Inflammatory macrophage treated with lipopolysaccharide for 4 hours (primary cell): Measurements from ENCODE around the gene SUSD4.

Source experiments
- DNase-seq: peaks from one replicate; pipeline ENCODE4 v3.0.0-alpha.2; 2020

SUSD4 gene

DNA sequence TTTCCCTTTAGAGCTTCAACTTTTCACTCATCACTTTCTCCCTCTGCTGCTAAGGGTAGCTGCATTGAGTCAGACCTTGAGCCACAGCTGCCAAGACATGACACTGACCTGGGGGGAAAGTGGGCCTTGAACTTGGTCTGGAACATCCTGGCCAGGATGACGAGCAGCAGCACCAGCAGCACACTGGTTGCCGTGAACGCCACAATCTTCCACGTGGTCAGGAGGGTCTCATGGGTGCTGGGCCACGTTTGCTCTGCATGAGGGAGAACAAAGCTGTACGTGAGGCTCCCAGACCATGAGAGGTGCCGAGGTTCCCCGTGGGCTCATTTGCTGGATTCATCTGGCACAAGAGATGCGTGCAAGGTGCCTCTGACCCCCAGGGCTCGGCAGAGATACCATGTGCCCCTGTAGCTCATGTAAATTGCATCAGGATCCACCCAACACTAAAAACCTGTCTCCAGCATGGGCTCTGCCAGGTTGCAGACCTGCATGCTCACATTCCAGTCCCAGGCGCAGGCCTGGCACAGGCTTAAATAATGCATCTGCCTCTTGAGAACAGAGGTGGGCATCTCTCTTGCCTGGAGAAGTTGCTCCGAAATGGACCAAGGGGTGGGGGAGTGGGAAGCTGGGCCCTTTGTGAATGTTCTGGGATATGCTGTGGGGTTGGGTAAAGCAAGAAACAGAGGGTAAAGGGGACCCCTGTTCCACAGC, 136.3 kb downstream of the SUSD4 start:
- DNase-seq: no peak

DNA sequence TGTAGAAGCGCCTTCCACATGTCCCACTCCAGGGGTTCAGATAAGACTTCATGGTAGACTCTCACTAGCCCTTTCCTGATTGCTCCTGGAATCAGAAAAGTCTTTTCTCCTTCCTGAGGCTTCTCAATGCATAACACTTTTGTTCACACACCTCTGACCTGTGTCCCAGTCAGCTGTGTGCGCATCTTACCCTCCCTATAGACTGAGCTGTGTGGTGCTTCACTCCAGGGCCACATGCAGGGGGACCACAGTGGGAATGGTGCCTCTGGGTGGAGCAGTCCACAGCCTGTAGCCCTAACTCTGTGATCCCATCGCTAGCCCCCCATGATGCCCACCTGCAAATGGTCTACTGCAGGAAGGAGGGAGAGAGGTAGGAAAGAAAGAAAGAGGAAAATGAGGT, 136.9 kb downstream of the SUSD4 start:
- no peak for DNase-seq

DNA sequence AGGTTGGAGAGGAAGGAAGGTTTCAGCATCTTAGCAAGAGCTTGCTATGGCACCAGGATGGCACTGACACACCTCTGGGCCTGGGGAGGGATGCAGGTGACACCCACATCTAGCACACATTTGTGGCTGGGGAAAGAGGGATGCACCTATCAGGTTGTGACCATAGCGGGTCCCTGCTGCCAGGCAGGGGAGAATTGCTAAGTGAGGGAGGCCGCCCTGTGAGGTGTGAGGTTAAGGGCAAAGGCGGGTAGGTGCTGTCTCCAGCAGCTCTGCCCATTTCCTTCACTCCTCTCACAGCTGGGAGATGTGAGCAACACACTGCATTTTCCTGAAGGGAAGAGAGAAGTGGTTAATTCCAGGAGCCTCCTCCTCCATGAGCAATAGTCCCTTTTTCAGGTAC, 137.7 kb downstream of the SUSD4 start:
- no peak for DNase-seq

DNA sequence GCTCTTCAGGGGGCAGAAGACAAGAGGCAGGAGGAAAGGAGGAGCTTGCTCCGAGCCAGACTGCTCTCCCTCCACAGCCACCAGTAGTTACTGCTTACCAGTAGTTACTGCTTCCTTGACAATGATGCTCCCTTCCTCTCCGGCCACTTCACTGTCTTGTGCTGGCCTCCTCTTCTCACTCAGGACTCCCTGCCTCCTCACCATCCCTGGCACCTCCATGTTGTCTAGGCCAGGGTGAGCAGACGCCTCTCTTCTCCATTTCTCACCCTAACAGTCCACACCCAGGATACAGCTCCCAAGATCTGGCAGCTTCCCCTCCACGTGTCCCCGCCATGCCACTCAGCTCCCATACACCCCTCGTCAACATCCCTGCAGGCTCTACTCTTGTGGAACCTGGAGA, 138.5 kb downstream of the SUSD4 start:
- DNase-seq: no peak

DNA sequence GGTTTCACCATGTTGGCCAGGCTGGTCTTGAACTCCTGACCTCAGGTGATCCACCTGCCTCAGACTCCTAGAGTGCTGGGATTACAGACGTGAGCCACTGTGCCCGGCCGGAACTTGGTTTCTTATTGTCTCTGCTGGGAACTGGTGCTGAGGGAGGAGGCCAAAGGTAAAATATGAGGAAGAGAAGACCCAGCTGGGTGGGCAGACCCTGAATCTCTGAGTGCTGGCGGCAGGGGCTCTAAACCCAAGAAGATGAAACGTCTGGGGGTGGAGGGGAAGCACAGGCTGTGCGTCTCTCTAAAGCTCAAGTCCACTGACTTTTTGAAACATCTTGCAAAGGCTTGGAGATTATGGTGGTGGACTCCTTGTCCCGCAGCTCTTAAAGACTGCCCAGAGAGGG, 138.9 kb downstream of the SUSD4 start:
- DNase-seq: no peak

DNA sequence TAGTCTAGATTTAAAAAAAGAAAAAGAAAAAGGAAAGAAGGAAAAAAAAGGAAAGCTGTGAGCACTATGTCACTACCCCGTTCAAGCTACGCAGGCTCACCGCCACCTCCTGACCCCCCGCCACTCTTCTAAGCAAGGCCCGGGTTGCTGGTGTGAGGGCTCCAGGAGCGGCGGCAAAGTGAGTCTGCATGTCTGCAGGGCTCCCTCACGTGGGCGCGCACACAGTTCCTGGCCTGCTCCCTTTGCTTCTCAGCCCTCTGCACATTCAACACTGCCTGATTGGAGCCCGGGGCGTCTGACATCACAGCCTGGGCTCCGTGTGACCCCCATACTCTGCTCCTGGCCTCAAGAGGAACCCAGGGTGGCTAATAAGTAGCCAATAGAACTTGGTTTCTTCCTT, 139.5 kb downstream of the SUSD4 start:
- DNase-seq: no peak

DNA sequence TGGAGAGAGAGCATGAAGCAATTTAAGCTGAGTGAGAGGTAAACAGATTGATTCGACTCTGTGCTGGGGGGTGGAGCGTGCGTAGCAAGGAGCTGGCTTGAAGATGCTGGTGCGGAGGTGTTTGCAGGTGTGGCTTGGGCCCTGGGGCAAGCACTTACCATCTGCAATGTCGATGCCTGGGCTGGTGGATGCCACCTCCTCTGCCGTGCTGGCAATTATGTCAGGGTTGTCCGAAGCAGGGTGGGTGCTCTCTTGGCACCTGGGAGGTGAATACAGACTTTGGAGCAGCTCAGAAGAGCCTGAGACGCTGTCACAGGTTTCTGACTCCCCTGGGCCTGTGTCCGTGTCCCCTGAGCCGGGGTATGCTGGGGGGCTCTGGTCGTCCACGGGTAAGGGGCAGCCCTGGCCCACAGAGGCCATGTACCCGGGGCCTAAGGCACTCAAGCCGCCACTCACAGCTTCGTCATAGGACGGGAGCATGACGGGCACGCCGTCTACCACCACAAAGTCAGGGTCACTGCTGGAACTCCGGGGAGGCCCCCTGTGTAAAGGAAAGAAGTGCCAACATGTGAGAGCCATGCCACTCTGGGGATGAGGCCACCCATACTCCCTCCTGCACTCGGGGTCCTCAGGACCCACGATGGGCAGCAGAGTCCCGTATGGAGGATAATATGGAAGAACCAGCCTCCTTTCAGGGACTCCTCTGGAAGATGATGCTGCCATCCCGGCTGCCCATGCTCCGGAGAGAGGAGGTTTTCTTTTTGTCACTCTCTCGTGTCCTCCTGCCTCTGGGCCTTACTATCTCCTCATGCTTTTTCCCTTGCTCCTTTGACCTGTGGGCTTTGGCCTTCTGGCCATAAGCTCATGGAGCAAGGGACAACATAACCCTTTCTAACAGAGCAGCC, 140.6 kb downstream of the SUSD4 start:
- no peak for DNase-seq

DNA sequence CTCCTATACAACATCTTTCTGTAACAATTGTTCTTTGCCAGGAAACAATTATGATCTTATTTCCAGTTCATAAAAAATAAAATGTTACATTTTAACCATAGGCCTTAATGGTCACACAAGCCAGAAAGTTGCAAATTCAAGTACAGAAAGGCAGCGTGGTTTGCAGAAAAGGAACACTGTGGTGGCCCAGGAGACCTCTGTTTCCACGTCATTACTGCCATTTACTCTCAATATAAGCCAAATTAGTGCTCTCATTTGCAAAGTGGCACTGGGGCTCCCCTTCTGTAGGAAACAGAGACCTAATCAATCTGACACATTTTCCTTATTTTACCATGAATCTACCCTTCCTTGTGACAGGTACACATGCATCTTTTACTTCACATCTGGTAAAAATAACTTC, 141.6 kb downstream of the SUSD4 start:
- no peak for DNase-seq

DNA sequence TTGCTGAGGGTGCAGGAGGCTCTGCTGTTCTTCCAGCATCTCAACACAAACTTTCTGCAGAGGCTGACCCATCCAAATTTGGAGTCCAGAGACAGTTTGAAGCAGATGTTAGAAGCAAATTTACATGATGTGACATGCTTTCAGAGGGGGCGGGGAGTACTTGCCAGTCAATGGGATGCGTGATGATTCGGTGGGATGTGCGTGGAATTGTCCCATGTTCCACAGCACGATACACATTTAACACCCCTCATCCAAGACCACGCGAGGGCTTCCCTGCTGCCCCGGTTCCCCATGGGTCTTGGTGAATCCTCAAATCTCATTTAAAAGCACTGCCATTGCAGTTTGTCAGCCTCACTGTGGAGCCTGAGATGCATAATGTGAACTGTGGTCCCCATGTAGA, 142.3 kb downstream of the SUSD4 start:
- no peak for DNase-seq

DNA sequence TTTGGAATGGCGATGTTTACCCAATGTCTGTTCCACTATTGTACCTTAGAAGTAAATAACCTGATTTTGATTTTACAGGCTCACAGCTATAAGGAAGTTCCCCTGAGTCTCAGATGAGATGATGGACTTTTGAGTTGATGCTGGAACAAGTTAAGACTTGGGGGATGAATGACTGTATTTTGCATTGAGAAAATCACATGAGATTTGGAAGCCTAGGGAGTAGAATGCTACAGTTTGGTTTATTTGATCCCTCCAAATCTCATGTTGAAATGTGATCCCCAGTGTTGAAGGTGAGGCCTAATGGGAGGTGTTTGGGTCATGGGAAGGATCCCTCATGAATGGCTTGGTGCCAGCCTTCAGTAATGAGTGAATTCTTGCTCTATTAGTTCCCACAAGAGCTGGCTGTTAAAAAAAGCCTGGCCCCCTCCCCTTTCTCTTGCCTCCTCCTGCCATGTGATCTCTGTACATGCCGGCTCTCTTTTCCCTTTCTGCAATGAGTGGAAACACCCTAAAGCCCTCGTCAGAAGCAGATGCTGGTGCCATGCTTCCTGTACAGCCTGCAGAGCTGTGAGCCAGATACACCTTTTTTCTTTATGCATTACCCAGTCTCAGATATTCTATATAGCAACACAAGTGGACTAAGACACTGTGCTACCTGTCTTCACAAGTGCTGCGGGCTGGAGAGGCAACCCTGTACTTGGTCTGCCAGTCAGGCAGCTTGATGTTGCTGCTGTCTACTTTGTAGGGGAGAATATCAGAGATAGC, 143.9 kb downstream of the SUSD4 start:
- DNase-seq: no peak

DNA sequence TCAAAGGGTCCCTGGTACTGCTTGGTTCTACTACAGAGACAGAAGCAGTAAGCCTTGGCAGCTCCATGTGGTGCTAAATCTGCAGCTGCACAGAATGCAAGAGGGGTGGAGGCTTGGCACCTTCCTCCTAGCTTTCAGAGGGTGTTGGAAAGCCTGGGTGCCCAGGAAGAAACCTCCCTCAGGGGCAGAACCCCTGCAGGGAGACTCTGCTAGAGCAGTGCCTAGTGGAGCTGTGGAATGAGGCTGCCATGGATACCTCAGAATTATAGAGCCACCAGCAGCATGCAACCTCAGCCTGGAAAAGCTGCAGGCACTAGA, 144.7 kb downstream of the SUSD4 start:
- DNase-seq: no peak

DNA sequence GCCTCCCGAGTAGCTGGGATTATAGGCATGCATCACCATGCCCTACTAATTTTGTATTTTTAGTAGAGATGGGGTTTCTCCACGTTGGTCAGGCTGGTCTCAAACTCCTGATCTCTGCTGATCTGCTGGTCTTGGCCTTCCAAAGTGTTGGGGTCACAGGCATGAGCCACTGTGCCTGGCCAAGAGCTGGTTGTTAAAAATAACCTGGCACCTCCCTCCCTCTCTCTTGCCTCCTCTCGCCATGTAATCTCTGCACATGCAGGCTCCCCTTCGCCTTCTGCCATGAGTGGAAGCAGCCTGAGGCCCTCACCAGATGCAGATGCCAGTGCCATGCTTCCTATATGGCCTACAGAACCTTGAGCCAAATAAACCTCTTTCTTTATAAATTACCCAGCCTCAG, 146.2 kb downstream of the SUSD4 start:
- no peak for DNase-seq

DNA sequence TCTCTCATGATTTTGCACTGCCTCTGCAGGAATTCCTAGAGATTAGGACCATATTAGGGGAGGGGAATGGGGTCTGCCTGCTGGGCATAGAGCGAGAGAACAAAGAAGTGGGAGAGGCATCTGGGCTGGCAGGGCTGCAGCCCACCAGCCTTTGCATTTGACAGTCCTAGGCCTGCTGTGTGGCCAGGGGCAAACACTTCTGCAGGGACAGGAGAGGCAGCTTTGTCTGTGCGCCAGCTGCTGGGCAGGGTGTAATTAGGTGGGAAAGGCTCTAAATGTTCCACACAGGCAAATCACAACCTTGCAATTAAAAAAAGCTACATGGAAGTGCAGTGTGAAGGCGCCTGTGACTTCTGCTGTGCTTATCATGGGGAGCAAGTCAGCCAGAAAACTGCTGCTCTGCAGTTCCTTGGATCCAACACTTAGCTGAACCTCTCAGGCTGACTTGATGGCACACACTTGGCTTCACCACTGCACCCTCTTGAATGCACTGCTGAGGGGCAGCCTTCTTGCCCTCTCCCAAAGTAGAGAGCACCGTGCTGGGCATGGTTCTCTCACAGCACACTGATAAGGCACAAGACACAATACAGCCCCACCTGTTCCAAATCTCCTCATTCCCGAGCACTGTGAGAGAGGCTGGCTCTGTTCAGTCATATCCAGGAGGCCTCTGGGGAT, 147.3 kb downstream of the SUSD4 start:
- DNase-seq: no peak

DNA sequence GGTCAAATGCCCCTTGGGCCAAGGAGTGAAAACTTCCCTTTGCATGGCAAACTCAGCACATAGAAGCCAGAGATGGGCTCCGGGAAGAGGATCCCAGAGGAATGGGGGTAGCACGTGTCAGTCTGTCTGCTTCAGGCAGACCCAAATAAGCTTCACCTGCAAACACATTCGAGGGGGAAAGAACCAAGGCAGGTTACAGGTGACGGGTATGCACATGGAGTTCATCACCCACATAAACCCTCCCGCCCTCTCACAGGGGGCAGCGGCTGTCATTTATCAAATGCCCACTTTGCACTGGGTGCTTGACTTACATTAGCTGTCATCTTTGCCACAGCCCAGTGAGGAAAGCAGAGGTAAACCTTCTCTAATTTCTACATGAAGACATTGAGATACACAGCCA, 147.9 kb downstream of the SUSD4 start:
- no peak for DNase-seq

DNA sequence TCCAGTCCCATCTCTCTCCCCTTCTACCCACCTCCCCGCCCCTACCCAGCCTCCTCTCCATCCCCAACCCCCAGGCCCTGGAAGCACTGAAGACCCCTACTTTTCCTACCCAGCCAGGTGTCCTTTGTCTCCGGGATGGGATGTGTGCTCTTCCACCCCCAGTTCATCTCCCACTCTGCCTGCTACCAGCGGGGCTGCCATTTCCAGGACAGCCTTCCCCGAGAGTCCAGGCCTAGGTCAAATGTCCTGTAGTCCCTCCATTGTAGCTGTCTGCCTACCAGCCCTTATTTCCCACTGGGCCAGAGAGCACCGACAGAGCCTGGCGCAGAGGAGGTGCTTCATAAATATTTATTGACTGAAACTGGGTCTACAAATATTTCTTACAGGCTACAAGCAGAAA, 148.9 kb downstream of the SUSD4 start:
- DNase-seq: no peak

DNA sequence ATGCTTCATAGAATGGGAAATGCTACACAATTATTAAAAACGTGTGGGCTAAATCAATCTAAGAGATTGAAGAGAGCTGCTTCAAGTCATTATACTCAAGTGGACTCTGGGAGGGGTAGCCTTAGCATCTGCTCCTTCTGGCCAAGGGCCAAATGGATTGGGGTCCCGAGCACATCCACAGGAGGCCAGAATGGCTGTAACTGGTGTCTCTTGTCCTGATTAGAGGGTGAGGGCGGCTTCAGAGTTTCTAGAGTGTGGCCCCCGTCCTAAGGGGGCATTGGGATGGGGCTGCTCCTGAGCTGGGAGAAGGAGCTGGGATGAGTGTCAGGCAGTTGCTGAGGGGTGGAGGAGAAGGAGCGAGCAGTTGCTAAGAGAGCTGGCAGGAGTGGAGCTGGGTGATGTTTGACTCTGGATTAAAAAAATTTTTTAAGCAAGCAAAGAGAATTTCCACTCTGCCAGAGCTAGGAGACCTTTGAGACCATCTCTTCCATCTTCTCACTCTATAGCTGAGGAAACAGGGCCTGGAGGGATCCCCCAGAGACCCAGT, 149.6 kb downstream of the SUSD4 start:
- no peak for DNase-seq

DNA sequence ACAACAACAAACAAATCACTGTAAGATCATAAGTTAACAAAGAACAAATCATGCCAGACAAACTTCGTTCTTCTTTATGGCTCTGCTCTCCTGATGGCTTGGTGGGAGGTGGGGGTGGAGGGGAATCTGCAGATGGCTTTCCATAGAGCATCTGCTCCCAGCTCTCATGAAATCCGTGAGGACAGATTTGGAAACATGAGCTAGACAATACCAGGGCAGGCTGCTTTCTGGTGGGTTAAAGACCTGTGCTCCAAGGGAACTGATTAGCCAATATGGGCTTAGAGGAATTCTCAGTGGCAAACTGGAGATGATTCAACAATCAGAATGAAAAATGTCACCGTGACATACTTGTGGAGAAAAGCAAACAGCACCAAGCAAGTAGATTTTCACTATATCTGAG, 151.5 kb downstream of the SUSD4 start:
- no peak for DNase-seq

DNA sequence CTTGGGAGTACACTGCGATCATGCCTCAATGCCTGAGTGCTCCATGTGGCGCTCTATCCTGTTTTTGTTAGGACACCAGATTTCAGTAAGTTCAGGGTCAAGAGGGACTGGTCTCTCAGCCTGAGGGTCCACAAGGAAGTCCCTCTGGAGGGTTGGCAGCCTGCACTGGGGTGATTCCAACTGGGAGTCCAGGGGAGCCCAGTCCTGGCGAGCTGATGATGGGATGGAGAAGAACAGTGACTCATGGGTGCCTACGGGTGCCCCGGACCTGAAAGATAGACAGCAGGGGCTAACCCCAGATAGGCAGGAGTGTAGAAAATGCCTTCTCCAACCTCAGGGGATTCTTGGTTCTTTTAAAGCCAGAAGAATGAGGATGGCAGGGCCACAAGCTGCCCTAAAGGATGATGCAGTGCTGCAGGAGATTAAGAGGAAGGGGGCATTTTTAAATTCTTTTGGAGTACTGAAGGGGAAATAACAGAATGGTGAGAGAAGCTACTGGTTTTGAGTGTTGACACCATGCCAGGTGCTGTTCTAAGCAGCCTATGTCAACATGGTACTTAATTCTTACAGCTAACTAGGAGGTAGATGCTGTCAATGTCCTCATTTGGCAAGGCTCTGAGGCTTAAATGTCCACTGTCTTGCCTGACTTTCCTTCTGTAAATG, 152.5 kb downstream of the SUSD4 start:
- no peak for DNase-seq

DNA sequence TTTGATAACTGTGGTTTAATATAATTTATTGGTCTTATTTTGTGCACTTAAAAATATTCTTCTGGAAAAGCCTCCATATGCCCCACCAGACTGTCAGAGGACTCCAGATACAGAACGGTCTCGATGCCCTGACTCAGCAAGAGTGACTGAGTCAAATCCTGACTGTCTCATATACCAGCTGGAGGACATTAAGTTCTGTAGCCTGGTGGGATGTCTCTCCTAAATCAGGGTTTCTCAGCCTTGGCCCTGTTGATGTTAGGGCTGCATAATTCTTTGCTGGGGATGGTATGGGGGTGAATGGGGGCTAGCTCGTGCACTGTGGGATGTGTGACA, 153.2 kb downstream of the SUSD4 start:
- DNase-seq: no peak

DNA sequence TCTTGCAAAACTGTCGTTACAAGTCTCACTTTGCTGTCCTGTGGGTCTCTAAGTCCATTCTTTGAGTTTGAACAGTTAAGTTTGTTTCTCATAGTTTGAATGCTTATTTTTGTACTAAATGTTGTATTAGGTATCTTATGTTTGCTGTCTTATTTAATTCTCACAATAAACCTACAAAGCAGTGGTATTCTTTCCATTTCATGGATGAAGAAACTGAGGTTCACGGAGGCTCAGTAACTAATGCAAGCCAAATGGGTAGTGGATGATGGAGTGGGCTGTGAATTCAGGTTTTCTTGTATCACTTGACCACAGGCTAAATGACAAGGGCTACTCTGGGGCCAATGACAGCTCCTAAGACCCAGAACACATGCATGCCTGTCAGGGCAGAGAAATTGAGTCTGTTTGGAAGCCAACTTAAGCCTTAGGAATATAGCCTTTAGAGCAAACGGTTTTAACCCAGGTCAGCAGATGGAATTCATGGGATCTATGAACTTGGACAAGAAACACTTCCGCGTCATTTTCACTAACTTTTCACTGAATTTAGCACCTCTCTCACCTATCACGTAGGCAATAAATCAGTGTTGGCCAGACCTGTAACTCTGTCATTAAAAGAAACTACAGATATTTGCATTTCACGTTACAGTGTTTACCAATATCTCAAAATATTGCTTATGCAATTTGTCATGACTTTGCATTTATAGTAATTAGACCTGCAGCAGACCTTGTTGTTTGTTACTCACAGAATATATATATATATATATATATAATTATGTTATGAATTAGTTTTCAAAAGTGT, 153.8 kb downstream of the SUSD4 start:
- no peak for DNase-seq

DNA sequence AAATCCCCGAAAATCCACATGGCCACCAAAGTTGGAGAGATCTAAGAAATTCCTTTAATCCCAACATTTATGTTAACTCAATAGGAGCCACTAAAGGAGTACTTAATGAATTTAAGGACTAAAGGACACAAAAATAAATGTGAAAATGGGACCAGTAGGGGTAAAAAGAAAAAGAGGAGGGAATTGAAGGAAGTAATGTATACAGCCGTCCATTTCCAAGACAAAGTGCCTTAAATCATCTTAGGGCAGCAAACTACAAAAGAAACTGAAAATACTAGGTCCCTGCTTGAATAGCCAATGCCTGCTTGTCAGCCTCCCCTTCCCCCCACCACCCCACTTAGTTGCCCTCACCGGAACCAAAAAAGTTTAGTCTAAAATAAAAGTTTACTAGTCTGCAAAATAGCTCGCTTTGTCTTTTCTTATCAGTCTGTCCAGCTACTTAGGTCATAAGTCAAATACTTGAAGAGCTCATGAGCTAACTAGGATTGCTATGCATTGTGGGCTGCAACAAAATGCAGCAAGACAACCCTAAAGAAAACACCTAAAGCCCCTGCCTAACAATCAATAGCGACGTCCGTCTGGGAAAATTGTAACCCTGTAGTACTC, 154.6 kb downstream of the SUSD4 start:
- DNase-seq: no peak
